Fibroblast of lung (primary cell): Measurements from ENCODE around the gene ANKRD17. TPM values are rescaled to one million over a fixed set of nuclear protein-coding genes. Genes with fewer than 3 reads are reported as not detected.

Experiments used
- DNase-seq, 2 donors: peaks; one replicate each; pipeline versions ENCODE4 v3.0.0 to v3.0.0-alpha.2; 2010; ENCODE audit warnings: low read depth in 2 of 2
- H2AFZ ChIP-seq: 2 replicates; pipeline ENCODE4 v1.5.1; 2012; ENCODE audit warnings: low read length, control low read depth, inconsistent platforms
- H3K27ac ChIP-seq: 2 replicates; pipeline ENCODE4 v1.5.1; 2011; ENCODE audit warnings: low read length, control low read depth; ENCODE audit not compliant: insufficient read depth
- H3K27me3 ChIP-seq: 2 replicates; pipeline ENCODE4 v1.5.1; 2011; ENCODE audit warnings: mild to moderate bottlenecking, low read length; ENCODE audit not compliant: control insufficient read depth, insufficient read depth
- H3K36me3 ChIP-seq: 2 replicates; pipeline ENCODE4 v1.5.1; 2011; ENCODE audit warnings: low read length; ENCODE audit not compliant: control insufficient read depth, insufficient read depth
- H3K4me1 ChIP-seq: 2 replicates; pipeline ENCODE4 v1.5.1; 2011; ENCODE audit warnings: low read length; ENCODE audit not compliant: control insufficient read depth, insufficient read depth; ENCODE audit errors: extremely low read depth
- H3K4me2 ChIP-seq: 2 replicates; pipeline ENCODE4 v1.5.1; 2011; ENCODE audit warnings: low read length, control low read depth; ENCODE audit not compliant: insufficient read depth; ENCODE audit errors: extremely low read depth
- H3K4me3 ChIP-seq, 4 experiments: fragments of 200-600 bp in 1 of 4; sonication (generic) in 1 of 4; replicated peaks in 1 of 4; 2 replicates each; pipeline ENCODE4 v1.5.1; 2011 to 2016; ENCODE audit warnings: low read length in 4 of 4, low read depth in 3 of 4, mild to moderate bottlenecking in 3 of 4, control low read depth in 2 of 4, inconsistent platforms in 1 of 4, mixed read lengths in 1 of 4; ENCODE audit not compliant: insufficient read depth in 1 of 4; ENCODE audit errors: control extremely low read depth in 1 of 4
- H3K79me2 ChIP-seq: 2 replicates; pipeline ENCODE4 v1.5.1; 2012; ENCODE audit warnings: mild to moderate bottlenecking, low read length, inconsistent platforms; ENCODE audit not compliant: control insufficient read depth, insufficient read depth
- H3K9ac ChIP-seq: 2 replicates; pipeline ENCODE4 v1.5.1; 2011; ENCODE audit warnings: mild to moderate bottlenecking, low read length, control low read depth; ENCODE audit not compliant: insufficient read depth
- H3K9me3 ChIP-seq: 2 replicates; pipeline ENCODE4 v1.5.1; 2012; ENCODE audit warnings: low read depth, low read length; ENCODE audit not compliant: control insufficient read depth, insufficient read depth
- H4K20me1 ChIP-seq: 2 replicates; pipeline ENCODE4 v1.5.1; 2011; ENCODE audit warnings: low read length; ENCODE audit not compliant: control insufficient read depth, insufficient read depth; ENCODE audit errors: extremely low read depth
- CTCF ChIP-seq, 2 donors: IDR thresholded peaks in 1 of 2; conservative IDR thresholded peaks in 1 of 2; 1 replicate in 1 of 2; 2 replicates in 1 of 2; pipeline ENCODE4 v1.5.1; 2011 to 2012; ENCODE audit warnings: low read length in 2 of 2, control low read depth in 1 of 2, inconsistent platforms in 1 of 2, low read depth in 1 of 2, mild to moderate bottlenecking in 1 of 2
- EZH2 ChIP-seq: IDR thresholded peaks from 2 replicates; pipeline ENCODE4 v1.5.1; 2012; ENCODE audit warnings: low read length, control low read depth, mild to moderate bottlenecking; ENCODE audit errors: missing control alignments
- polyA plus RNA-seq, 2 donors: library from polyadenylated mRNA; depleted of rRNA in 1 of 2; stranded (reverse) in 1 of 2; unstranded in 1 of 2; fragments of >200 nt; gene quantifications; 2 replicates each; pipeline ENCODE4 v1.2.1, GENCODE V29; 2011 to 2012; ENCODE audit warnings: missing spikeins in 1 of 2
- total RNA-seq: library from RNA; depleted of rRNA; stranded (reverse); fragments of >200 nt; gene quantifications from 2 replicates; pipeline ENCODE4 v1.2.1, GENCODE V29; 2014

Gene ANKRD17
- total and polyA plus RNA-seq, 2 donors (not counting 1 experiment from before 2014, with no cell fraction given), result 46.2 to 54.6 TPM

GRCh38 chr4:73248821-73249220, 9.8 kb downstream of the ANKRD17 start:
- Histone ChIP-seq H3K4me2 (no peak overlapping the region), H3K9ac (no peak overlapping the region), H3K9me3 (no peaks in the 10 kb centered on the region), H2AFZ (no peak overlapping the region), H3K27ac (no peak overlapping the region), H3K36me3 (no peaks in the 10 kb centered on the region), H3K27me3 (no peaks in the 10 kb centered on the region), H4K20me1 (no peaks in the 10 kb centered on the region), H3K4me1 (no peaks in the 10 kb centered on the region), H3K4me3 (no peak overlapping the region), H3K79me2 (peaks cover 97% of the 10 kb centered on the region)
- DNase-seq, result no peak
- no peak for TF ChIP-seq CTCF (conservative IDR thresholded peaks at IDR 0.05 in 1 of 2, IDR thresholded peaks at IDR 0.05 in 1 of 2; ENCODE audit: low read depth in 1 of 2, low read length in 2 of 2)
- TF ChIP-seq EZH2, result no peak

GRCh38 chr4:73248416-73248815, 10.2 kb downstream of the ANKRD17 start:
- H3K4me3 ChIP-seq, result no peak overlapping the region
- TF ChIP-seq EZH2, result no peak
- TF ChIP-seq CTCF (conservative IDR thresholded peaks at IDR 0.05 in 1 of 2, IDR thresholded peaks at IDR 0.05 in 1 of 2; ENCODE audit: low read depth in 1 of 2, low read length in 2 of 2), result no peak
- no peak overlapping the region for H3K9ac ChIP-seq
- no peak overlapping the region for H2AFZ ChIP-seq
- H3K9me3 ChIP-seq, result no peaks in the 10 kb centered on the region
- DNase-seq, result no peak
- peaks cover 97% of the 10 kb centered on the region for H3K79me2 ChIP-seq
- H3K27me3 ChIP-seq, result no peaks in the 10 kb centered on the region
- no peaks in the 10 kb centered on the region for H4K20me1 ChIP-seq
- no peaks in the 10 kb centered on the region for H3K4me1 ChIP-seq
- H3K27ac ChIP-seq, result no peak overlapping the region
- no peak overlapping the region for H3K4me2 ChIP-seq
- H3K36me3 ChIP-seq, result no peaks in the 10 kb centered on the region

DNA sequence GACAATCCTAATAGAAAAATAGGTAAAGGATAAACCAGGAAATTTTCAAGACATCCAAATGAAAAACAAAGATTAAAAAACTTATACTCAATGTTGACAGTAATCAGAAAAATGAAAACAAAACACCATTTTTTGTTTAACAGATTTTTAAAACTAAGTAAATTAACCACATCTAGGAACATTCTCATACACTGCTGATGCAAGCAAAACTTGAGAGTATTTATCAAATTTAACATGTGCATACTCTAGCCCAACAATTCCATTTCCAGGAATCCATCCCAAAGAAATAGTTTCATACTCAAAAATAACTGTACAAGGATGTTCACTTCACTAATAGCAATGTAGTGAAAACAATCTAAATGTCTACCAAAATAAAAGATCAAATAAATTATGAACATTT, 11.5 kb downstream of the ANKRD17 start:
- no peaks in the 10 kb centered on the region for H3K4me1 ChIP-seq
- no peaks in the 10 kb centered on the region for H3K36me3 ChIP-seq
- no peak overlapping the region for H3K4me2 ChIP-seq
- no peak overlapping the region for H3K9ac ChIP-seq
- no peak for DNase-seq
- H4K20me1 ChIP-seq, result no peaks in the 10 kb centered on the region
- TF ChIP-seq EZH2, result no peak
- no peak for TF ChIP-seq CTCF (conservative IDR thresholded peaks at IDR 0.05 in 1 of 2, IDR thresholded peaks at IDR 0.05 in 1 of 2; ENCODE audit: low read depth in 1 of 2, low read length in 2 of 2)
- peaks cover 96% of the 10 kb centered on the region for H3K79me2 ChIP-seq
- H3K9me3 ChIP-seq, result no peaks in the 10 kb centered on the region
- no peaks in the 10 kb centered on the region for H3K27me3 ChIP-seq
- no peak overlapping the region for H3K4me3 ChIP-seq
- H2AFZ ChIP-seq, result no peak overlapping the region
- H3K27ac ChIP-seq, result no peak overlapping the region
